OCI-LY7 (cell line): ENCODE results near the gene CCR3.

Source experiments
- CTCF ChIP-seq: fragments of 200-600 bp; sonication (generic); conservative IDR thresholded peaks from 2 replicates; pipeline ENCODE4 v1.5.1; 2014; ENCODE audit warnings: mild to moderate bottlenecking, antibody characterized with exemption, low read length, moderate library complexity, mixed read lengths
- EZH2phosphoT487 ChIP-seq: fragments of 200-600 bp; sonication (generic); IDR thresholded peaks from 2 replicates; pipeline ENCODE4 v1.6.1; 2018; ENCODE audit warnings: low read depth, borderline replicate concordance, mild to moderate bottlenecking, mixed run types, antibody characterized with exemption, low read length, moderate library complexity, mixed read lengths

GRCh38 chr3:46209746-46210470, 32.4 kb upstream of the CCR3 start:
- no peak for TF ChIP-seq CTCF
- TF ChIP-seq EZH2phosphoT487 = no peak
